Stimulated activated CD4-positive, alpha-beta T cell treated with anti-CD3 and anti-CD28 coated beads, Interleukin-15, amount 100 ng/mL, for 24 hours (primary cell): ENCODE measurements around the gene CEBPZ.
"Not testable (repeated sequence)": the region's sequence is repeated elsewhere in the genome, so short reads cannot be mapped to it uniquely, and the experiment has no call there.

Experiments
- DNase-seq: peaks from one replicate; pipeline ENCODE4 v3.0.0-alpha.2; 2020

CEBPZ gene, protein sequence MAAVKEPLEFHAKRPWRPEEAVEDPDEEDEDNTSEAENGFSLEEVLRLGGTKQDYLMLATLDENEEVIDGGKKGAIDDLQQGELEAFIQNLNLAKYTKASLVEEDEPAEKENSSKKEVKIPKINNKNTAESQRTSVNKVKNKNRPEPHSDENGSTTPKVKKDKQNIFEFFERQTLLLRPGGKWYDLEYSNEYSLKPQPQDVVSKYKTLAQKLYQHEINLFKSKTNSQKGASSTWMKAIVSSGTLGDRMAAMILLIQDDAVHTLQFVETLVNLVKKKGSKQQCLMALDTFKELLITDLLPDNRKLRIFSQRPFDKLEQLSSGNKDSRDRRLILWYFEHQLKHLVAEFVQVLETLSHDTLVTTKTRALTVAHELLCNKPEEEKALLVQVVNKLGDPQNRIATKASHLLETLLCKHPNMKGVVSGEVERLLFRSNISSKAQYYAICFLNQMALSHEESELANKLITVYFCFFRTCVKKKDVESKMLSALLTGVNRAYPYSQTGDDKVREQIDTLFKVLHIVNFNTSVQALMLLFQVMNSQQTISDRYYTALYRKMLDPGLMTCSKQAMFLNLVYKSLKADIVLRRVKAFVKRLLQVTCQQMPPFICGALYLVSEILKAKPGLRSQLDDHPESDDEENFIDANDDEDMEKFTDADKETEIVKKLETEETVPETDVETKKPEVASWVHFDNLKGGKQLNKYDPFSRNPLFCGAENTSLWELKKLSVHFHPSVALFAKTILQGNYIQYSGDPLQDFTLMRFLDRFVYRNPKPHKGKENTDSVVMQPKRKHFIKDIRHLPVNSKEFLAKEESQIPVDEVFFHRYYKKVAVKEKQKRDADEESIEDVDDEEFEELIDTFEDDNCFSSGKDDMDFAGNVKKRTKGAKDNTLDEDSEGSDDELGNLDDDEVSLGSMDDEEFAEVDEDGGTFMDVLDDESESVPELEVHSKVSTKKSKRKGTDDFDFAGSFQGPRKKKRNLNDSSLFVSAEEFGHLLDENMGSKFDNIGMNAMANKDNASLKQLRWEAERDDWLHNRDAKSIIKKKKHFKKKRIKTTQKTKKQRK

DNA sequence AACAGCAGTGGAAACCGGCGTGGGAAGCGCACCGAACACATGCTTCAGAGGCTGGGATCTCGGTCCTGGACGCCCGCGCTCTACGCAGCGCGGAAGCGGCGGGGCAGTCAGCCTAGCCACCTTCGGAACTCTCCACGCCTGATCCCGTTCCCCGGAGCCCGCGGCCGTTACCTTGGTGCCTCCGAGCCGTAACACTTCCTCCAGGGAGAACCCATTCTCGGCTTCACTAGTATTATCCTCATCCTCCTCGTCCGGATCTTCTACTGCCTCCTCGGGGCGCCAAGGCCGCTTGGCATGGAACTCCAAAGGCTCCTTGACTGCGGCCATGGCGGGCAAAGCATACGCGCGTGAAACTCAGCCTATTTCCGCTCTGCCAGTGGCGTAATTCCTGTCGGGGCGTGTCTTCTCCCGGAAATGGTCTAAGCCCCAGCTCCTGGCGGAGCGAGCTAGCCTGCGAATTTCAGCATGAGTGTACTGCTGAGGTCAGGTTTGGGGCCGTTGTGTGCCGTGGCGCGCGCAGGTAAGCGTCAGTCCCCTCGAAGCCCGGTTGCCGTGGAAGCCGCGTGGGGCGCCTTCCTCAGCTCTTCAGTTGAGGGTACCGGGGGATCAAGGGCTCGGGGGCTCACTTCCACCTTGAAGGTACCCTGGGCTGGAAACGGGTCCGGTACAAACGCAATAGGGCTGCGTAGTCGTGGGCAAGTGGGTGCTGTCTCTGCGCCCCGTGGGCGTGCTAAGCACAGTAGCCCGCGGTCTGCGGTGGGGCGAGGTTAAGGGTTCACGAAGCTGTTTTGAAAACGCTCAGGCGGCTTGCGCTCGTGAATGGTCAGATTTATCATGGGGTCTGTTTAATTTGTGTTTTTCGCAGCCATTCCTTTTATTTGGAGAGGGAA is at the start of gene CEBPZ, which contains the start of gene NDUFAF7:
TSS of gene CEBPZ (minus strand) at position 356 of the 890 bp plus-strand sequence. CDS start at position 327, 29 bp downstream.
TSS of gene NDUFAF7 (plus strand) at position 418 of the 890 bp plus-strand sequence. CDS start at position 466, 48 bp downstream.
- peak; percentile 95 for DNase-seq

DNA sequence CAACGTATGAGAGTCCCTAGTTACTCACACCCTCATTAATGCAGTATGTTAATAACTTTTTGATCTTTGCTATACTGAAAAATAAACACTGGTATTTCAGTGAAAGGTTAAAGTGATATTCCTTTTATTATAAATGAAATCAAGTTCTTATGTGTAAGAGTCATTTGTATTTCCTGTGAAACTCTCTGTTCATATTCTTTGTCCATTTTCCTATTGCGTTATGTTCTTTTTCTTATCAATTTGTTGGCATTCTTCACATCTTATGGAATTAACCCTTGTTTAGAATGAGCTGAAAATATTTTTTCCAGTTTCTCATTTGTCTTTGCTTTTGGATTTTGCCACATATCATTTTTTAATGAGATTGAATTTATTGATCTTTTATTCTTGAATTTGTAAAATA is 44.9 kb upstream of the CEBPZ start:
- no peak for DNase-seq

DNA sequence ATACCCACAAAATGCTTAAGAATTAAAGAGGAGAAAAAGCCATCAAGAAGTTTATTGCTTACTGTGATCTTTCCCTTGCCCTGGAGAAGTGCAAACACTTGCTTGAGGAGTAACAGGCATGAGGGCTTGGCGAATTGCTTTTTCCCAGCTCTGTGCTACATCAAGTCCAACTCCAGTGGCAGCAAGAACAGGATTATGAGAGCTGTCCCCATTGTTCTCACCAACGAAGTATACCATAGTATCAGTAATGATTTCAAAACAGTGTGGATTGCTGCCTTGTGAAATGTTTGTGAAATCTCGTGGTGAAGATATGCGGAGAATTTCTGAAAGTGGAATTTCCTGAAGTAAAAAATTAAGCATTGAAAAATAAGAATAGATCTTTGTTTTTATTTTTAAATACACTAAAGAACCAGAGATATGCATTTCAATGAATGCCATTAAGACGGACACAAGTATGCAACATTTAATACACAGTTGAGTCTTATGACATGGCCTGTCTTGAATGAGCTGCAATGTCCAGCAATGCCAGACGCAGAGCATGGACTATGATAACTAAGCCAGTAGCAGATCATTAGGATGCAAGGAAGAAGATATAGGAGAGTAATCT is 43.1 kb upstream of the CEBPZ start:
- DNase-seq, result no peak

DNA sequence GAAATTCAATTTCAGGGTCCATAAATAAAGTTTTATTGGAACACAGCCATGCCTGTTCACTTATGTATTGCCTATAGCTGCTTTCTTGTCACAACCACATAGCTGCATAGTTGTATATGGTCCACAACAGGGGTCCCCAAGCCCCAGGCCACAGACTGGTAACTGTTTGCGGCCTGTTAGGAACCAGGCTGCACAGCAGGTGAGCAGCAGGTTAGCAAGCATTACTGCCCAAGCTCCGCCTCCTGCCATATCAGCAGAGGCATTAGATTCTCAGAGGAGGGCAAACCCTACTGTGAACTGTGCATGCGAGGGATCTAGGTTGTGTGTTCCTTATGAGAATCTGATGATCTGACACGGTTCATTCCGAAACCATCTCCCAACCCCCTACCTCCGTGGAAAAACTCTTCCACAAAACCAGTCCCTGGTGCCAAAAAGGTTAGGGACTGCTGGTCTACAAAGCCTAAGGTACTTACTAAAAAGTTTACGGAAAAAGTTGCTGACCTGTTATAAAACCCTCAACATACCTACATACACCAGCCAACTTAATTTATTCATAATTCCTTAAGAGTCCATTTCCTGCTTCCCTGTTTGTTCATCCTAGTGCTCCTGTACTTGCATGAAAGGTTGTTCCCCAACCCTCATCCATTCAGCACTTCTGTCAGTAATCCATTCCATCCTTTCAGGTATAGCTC is 40.1 kb upstream of the CEBPZ start:
- DNase-seq, result no peak

DNA sequence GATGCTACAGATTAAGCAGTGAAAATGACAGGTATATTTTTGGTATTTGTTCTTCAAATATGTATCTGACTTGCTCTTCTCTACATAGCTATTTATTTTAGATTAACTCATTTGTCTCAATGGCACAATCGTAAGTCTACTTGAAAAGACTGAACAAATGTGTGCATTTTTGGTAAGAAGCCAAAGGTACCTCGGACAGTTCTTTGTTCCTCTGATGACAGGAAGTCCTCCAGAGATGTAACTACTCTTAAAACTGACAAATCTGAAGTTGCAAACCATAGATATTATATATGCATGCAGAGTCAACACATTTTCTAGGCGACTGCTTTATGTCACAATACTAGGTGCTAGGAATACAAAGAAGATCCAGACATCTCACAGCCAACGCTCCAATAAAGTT is 36.7 kb upstream of the CEBPZ start:
- DNase-seq, result no peak

DNA sequence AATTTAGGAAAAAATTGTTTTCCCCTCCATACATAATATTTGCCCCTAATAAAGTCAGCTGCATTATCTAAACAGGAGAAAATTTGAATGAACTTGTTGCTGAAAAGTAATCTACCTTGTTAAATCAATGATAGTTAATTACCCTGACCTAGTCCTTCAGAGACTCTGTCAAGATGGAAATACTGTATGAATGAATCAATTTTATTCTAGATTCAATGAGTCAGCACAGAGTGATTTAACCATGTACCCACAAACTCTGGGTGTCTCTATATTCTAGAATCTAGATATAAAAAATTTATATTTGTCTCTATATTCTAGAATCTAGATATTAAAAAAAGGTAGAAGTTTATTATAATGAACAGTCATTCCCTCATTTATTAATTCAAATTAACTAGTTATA is 36.3 kb upstream of the CEBPZ start:
- no peak for DNase-seq

DNA sequence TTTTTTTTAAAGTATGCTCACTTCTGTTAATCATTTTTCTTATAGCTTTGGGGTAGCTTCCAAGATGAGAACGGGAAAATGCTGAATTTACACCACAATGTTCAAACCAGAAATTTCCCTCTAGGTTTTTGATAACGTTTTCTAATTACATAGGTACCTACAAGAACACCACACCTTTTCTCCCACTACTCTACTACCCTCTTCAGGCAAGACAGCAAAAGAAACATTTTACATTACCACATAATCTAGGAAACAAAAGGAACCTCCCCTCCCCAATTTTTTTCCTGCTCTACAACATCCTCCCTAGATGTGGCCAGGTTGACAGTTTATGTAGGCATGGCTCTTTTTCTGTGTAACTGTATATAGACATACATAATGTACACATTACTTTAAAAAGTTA is 32.4 kb upstream of the CEBPZ start:
- no peak for DNase-seq

DNA sequence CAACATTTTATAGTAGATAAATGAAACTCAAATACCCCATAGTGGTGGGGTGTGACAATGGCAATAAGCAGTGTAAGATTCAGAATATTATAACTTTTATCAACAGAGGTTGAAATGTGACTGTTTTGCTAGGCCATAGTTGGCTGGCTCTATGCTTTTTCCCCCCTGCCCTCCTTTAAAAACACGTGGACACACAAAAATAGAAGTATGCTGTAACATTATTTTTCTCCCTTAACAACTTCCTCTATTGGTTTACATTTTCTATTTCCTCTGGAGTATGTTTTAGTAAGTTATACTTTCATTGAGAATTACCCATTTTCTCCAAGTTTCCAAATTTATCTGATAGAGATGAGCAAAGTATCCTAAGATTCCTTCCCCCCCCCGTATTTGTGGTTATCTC is 31.1 kb upstream of the CEBPZ start:
- no peak for DNase-seq

DNA sequence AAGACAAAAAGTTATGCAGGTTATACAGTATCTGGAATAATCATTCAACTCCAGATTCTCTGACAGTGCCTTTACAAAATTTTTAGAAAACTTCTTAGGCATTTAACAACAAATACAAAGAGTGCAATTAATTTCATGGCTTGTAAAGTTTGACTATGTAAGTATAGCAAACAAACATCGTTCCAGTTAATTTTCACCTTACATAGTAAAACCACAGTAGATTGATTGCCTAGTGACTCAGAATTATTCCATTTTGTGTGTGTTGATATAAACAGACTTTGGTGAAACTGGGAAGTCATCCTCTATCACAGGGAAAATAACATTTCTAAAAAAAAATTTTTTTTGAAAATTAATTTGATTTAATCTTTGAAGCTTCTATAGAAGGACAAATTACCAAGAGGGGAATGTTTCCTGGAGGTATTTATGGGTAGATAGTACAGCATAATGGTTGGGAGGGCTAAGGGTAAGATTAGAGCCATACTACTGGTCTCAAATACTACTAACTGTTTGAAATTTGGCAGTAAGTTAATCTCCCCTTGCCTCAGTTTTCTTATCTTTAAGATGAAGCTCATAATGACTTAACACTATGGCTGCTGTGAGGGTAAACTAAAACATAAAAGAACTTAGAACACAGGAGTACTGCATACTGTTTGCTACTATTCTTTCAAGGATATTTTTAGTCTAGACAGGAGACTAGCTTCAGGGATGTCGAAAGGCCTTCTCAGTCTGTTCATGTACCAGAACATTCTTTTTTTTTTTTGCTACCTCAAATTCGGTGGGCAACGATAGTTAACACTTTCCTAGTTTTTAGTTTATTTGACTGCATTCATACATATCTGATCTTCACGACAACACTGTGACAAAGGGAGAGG is 19.7 kb upstream of the CEBPZ start:
- DNase-seq, result no peak

DNA sequence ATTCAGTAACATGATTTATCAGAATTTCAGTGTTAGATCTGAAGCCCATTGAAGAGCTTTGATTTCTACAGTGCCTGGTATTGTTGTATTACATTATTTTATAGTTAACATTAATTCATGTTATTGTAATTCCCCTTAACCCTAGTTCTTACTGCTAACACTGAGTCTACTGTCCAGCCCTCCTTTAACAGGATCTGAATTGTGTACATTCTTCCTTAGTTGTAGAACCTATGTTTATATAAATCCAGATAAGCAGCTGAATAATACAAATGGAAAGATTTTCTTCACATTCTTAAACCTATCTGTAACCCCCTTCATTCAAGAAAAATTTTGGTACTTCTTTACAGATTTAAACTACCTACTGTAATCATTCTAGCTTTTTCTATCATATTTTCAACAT is 14.8 kb upstream of the CEBPZ start:
- no peak for DNase-seq

DNA sequence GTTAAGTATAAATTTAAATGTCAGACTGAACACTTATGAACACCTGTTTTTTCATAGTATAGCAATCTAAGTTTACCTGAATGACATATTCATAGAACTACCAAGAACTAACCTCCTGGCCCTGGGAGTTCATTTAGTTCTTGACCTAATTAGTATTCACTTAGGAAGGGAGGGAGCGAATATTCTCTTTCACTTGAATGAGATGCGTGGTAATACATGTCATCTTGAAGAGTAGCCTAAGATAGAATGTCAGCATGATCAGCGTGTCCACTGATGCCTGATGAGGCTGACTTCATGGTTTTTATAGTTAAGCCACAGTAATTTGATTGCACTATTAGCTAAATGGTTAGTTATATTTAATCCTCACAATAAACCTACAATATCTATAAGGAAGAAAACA is 13.4 kb upstream of the CEBPZ start:
- no peak for DNase-seq

DNA sequence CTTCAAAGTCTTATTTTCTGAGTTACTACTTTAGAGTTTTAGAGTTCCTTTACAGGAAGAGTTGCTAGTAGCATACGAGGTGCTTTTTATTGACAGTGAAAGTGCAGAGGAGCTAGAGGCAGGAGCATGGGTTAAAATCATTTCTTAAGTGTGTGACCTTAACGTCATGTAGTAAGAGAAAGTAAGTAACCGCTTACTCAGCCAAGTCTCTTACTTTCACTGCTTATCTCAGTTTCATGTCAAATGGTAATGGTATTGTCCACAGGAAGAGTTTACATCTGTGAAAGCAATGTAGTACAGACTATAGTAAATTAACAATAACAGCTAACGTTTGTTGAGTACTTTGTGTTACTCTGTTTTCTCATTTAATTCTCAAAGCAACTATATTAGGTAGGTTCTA is 12.6 kb upstream of the CEBPZ start:
- DNase-seq, result no peak

DNA sequence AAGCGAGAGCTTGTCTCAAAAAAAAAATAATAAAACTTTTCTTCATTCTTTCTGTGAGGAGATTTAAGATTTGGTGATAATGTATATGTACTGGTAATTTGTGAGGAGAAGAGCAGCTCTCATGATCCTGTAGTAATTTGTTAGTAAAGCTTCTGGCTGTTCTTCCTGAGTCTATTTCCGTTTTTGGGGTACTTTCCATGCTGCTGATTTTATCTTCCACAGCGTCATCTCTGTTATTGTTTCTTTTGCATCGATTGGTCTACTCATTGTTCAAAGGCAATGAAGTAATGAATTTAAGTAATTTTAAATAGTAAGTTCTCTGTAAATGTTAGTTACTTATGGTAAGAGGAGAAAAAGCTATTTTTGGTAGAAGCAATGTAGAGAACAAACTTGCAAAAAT is 12.0 kb upstream of the CEBPZ start:
- DNase-seq, result no peak

DNA sequence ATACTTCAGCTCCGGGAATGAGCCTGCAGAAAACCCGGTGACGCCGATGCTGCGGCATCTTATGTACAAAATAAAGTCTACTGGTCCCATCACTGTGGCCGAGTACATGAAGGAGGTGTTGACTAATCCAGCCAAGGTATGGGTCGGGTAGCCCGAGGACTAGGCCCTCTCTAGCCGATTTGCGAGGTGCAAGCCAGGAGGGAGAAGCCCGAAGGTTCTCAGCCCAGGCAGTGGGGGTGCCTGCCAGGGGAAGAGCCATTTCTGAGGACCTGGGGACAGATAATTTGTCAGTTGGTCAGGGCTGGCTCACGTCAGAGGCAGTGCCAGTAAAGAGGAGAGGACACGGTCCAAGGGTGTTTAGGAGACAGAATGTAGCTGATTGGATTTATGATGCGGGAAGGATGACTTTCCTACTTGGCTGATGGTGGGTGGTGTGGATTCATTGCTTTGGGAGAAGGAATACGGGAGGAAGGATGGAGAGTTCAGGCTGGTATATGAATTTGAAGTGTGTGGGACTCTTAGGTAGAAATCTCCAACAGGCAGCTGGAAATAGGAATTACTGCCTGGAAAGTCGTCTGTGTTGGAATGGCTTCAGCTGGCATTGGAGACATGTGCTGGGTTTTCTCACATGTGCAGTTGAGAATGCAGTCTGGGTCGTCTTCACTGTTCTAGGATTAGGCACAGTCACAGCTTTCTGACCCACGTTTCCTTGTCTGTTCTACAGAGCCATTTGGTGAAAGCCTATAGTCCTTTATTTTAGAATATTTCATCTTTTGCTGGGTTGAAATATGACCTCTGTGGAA is 936 bp upstream of the CEBPZ start:
- no peak for DNase-seq

DNA sequence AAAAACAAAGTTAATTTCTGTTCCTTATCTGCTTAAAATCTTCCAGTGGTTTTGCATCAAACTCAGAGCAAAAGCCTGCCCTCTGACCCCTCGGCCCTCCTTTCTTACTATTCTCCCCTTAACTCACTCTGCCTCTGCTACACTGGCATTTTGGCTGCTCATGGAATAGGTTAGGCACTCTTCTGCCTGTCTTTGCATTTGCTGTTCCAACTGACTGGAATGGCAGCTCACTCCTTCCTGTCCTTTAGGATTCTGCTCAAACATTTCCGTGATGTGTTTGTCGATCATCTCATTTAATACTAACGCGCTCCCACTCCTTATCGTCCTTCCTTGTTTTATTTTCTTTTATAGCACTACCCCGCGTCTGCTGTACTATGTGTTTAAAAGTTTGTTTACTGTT is 815 bp downstream of the CEBPZ start:
- DNase-seq, result no peak

DNA sequence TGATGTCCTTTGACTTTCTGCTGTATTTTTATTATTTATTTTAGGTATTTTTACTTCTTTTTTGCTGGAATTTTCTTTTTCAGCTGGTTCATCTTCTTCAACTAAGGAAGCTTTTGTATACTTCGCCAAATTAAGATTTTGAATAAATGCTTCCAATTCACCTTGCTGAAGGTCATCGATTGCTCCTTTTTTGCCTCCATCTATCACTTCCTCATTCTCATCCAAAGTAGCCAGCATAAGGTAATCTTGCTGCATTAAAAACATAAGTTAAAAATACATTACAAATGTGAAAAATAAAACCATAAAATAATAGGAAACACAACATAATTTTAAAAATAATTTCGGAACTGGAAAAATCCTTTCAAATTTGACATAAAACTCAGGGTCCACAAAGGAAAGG is 2.6 kb downstream of the CEBPZ start:
- no peak for DNase-seq

DNA sequence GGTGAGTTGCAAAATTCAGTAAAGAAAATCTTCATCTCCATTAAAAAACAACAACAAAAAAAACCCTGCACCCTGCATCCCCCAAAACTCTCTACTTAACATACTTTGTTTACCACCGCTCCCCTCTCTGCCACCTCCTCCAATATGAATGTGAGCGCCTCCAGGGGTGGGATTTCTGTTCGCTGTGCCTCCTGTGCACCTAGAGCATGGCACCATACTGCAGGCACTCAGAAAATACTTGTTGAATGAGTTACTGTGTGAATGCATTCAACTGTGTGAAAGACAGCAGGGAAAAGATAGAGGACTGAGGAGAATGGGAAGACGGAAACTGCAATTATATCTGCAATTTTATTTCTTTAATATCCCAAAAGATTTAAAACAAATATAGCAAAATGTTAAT is 4.5 kb downstream of the CEBPZ start:
- no peak for DNase-seq

DNA sequence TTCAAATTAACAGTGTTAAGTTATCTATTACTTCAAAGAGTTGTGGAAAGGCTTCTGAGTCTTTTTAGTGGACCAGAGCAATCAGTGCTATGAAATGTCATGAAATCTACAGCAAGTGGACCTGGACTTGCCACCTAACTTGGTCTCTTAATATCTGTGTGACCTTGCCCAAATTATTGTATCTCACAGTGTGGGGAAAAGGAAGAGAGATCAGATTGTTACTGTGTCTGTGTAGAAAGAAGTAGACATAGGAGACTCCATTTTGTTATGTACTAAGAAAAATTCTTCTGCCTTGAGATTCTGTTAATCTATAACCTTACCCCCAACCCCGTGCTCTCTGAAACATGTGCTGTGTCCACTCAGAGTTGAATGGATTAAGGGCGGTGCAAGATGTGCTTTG is 6.3 kb downstream of the CEBPZ start:
- not testable (repeated sequence) for DNase-seq

DNA sequence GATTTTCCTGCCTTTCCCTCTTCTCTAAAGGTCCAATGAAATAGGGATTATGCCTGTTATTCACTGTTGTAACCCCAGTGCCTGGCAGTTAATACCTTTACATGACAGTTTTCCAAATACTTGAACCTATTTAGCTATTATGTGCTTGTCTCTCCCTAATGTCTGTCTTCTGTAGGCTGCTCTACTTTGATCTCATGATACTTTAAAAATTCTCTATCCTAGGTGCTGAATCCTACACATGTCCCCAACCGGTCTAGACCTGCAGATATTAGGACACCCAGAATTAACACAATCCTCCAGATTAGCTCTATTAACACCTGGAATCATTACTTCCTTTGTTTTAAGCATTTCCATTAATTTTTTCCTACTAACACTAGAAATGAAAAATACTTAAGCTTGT is 7.3 kb downstream of the CEBPZ start:
- no peak for DNase-seq

DNA sequence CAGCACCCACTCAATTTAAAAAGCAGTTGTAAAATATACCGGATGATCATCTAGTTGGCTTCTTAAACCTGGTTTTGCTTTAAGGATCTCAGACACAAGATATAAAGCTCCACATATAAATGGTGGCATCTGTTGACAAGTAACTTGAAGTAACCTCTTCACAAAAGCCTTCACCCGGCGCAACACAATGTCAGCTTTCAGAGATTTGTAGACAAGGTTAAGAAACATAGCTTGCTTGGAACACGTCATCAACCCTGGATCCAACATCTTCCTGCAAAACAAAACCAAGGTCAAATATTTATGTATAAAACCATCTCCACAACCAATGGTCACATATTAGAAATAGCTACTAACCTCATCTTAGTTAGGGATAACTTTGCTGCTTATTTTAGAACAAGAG is 8.3 kb downstream of the CEBPZ start:
- no peak for DNase-seq
